Effector memory CD8-positive, alpha-beta T cell (primary cell): ENCODE measurements around the gene ZNF697.
A peak's percentile ranks its signal among the peaks of the same experiment; 100 is the strongest.

Experiments used
- ATAC-seq: fragments of 150-1000 bp; cut with Tn5 transposase; replicated peaks from 2 replicates; pipeline ENCODE4 v1.10.0; 2021; ENCODE audit warnings: mild to moderate bottlenecking, moderate library complexity
- DNase-seq, 3 experiments: peaks; one replicate each; pipeline ENCODE4 v3.0.0; 2021
- H3K27ac Mint-ChIP-seq, 2 donors: one replicate each; pipeline ENCODE4 v1.8.0; 2022; ENCODE audit warnings: mild to moderate bottlenecking in 2 of 2, mixed read lengths in 2 of 2, moderate library complexity in 2 of 2
- H3K27me3 Mint-ChIP-seq, 2 donors: one replicate each; pipeline ENCODE4 v1.8.0; 2022; ENCODE audit warnings: mixed read lengths in 2 of 2
- H3K36me3 Mint-ChIP-seq: one replicate; pipeline ENCODE4 v1.8.0; 2022; ENCODE audit warnings: mild to moderate bottlenecking, moderate library complexity, mixed read lengths; ENCODE audit not compliant: insufficient read depth
- H3K4me1 Mint-ChIP-seq, 2 donors: one replicate each; pipeline ENCODE4 v1.8.0; 2022; ENCODE audit warnings: low read depth in 2 of 2, mixed read lengths in 2 of 2
- H3K4me3 Mint-ChIP-seq, 2 donors: one replicate each; pipeline ENCODE4 v1.8.0; 2022; ENCODE audit warnings: mild to moderate bottlenecking in 2 of 2, mixed read lengths in 2 of 2, moderate library complexity in 2 of 2
- H3K9me3 Mint-ChIP-seq, 2 donors: one replicate each; pipeline ENCODE4 v1.8.0; 2022; ENCODE audit warnings: mixed read lengths in 2 of 2

The ZNF697 gene

DNA sequence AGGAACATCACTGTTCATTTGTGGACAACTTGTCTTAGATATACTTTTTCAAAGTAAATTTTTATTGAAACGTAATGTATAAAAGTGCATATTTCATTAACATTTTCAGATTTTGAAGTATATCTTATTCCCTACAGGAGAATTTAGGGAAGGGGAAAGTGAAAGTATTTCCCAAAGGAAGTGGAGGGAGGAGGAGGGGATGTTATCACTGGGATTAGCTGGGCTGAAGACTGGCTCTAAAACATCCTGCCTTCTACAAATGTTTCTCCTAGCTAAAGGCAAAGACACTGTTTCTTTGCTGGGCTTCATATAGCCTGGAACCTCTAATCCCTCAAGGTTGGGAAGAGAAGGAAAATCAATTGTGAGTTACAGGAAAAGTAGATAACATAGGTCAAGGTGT lies 7.1 kb upstream of the ZNF697 start:
- DNase-seq (no peak), ATAC-seq (no peak)
- Mint-ChIP-seq H3K4me1 (no peaks in the 10 kb centered on the region), H3K27ac (no peak overlapping the region), H3K27me3 (peaks cover 45 to 55% of the 10 kb centered on the region in 2 donors), H3K9me3 (no peaks in the 10 kb centered on the region), H3K4me3 (no peak overlapping the region), H3K36me3 (no peaks in the 10 kb centered on the region)

- Mint-ChIP-seq H3K36me3 (no peaks in the 10 kb centered on the region), H3K4me3 (no peak overlapping the region), H3K9me3 (no peaks in the 10 kb centered on the region), H3K27me3 (peaks cover 49 to 56% of the 10 kb centered on the region in 2 donors), H3K27ac (no peak overlapping the region), H3K4me1 (no peaks in the 10 kb centered on the region)
- no peak for DNase-seq
- no peak for ATAC-seq
These were observed 5.7 kb upstream of the ZNF697 start for GRCh38 chr1:119653839-119654170.

- Mint-ChIP-seq H3K36me3 (no peaks in the 10 kb centered on the region), H3K27ac (no peak overlapping the region), H3K9me3 (no peaks in the 10 kb centered on the region), H3K4me3 (no peak overlapping the region), H3K27me3 (peaks cover 51 to 59% of the 10 kb centered on the region in 2 donors), H3K4me1 (no peaks in the 10 kb centered on the region)
- no peak for DNase-seq
- no peak for ATAC-seq
These were observed 5.2 kb upstream of the ZNF697 start for GRCh38 chr1:119653135-119653838.

DNA sequence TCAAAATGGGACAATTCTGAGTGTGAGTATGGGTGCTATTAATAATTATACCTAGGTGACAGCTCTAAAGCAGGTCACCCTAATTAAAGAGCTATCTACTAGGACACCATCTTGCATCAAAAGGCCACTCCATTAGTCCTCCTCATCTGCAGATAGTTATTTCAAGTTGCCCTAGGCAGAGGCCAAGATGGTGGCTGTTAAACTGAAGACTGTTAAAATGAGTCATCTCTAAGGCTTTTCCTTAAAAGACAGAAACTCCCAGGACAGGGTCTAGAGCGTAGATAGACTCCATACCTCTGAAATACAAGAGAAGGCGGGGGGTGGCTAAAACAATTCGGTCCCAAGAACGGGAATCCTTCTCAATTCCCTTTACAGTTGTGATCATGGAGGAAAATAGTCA lies 4.5 kb upstream of the ZNF697 start:
- no peaks in the 10 kb centered on the region for H3K9me3 Mint-ChIP-seq
- H3K27me3 Mint-ChIP-seq = peaks cover 56 to 62% of the 10 kb centered on the region in 2 donors
- no peaks in the 10 kb centered on the region for H3K36me3 Mint-ChIP-seq
- no peak for ATAC-seq
- H3K27ac Mint-ChIP-seq = no peak overlapping the region
- H3K4me3 Mint-ChIP-seq = no peak overlapping the region
- H3K4me1 Mint-ChIP-seq = peaks cover 0 to 1% of the 10 kb centered on the region in 2 donors
- DNase-seq = no peak

GRCh38 chr1:119651641-119652040 lies 3.6 kb upstream of the ZNF697 start:
- Mint-ChIP-seq H3K27me3 (peaks cover 66 to 70% of the 10 kb centered on the region in 2 donors), H3K4me3 (no peak overlapping the region), H3K9me3 (no peaks in the 10 kb centered on the region), H3K27ac (no peak overlapping the region), H3K4me1 (peaks cover 0 to 2% of the 10 kb centered on the region in 2 donors), H3K36me3 (no peaks in the 10 kb centered on the region)
- no peak for DNase-seq
- no peak for ATAC-seq

DNA sequence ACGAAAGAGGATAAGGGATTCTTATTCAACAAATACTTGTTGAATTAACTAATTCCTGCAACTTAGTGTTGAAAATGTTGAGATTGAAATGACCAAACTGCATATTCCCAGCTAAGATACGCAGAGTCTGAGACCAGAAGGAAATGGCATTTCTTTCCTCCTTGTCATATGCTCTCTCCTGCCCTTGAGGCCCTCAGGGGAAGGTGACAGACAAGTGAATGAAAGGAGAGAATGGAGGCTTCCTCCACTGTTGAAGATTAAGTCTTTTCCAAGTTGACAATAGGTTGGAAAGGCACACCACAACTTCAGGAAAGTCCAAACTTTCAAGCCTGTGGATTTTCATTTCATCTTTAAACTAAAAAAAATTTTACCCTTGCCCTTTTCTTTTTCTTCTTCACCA lies 3.1 kb upstream of the ZNF697 start:
- H3K27ac Mint-ChIP-seq = no peak overlapping the region
- H3K4me1 Mint-ChIP-seq = peaks cover 0 to 2% of the 10 kb centered on the region in 2 donors
- no peak overlapping the region for H3K4me3 Mint-ChIP-seq
- ATAC-seq (no peak), DNase-seq (no peak)
- H3K9me3 Mint-ChIP-seq = no peaks in the 10 kb centered on the region
- no peaks in the 10 kb centered on the region for H3K36me3 Mint-ChIP-seq
- peaks cover 71 to 75% of the 10 kb centered on the region in 2 donors for H3K27me3 Mint-ChIP-seq

DNA sequence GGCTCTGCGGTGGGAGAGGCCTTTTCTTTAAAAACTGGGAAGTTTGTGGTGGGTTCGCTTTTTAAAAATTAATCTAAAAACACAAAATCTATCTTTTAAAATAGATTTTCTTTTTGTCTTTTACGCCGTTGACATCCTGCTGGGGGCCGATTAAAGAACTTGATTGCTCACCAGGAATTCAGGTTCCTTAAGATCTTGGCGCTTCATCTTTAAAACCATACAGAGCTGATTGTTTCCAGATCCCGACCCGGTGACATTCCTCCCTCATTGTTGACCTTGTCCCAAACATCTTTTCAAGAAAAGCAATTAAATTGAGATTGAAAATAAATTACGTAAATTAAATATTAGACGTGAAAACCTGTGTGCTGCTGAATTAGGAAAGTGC lies 546 bp upstream of the ZNF697 start:
- no peaks in the 10 kb centered on the region for H3K36me3 Mint-ChIP-seq
- H3K9me3 Mint-ChIP-seq = no peaks in the 10 kb centered on the region
- no peak overlapping the region for H3K27ac Mint-ChIP-seq
- H3K4me3 Mint-ChIP-seq = peak overlapping the region; percentile 28 to 40
- no peak for DNase-seq
- H3K4me1 Mint-ChIP-seq = peaks cover 0 to 2% of the 10 kb centered on the region in 2 donors
- H3K27me3 Mint-ChIP-seq = peaks cover 74 to 79% of the 10 kb centered on the region in 2 donors
- ATAC-seq = no peak

DNA sequence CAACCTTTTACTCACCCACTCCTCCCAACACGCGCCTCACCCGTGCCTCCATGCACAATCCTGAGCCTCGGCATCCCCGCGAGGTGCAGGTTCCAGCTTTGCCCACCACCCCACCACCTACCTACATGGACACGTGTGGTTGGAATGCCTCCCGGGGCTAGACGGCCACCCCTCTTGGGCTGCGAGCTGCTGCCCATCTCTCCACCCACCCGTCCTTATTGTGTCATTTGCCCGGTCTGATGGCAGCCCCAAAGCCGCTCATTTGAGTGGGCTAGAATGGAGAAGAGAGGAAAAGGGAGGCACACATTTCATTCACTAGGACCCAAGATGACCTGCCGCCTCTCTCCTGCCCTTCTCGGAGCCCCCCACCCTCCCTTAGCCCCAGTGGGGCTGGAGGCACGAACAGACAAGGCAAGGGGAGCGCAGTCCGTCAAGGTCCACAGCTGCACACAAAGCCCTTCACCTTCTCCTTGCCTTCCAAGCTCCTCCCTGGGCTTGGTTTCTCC lies 785 bp downstream of the ZNF697 start:
- no peak for ATAC-seq
- H3K36me3 Mint-ChIP-seq = no peaks in the 10 kb centered on the region
- peaks cover 0 to 2% of the 10 kb centered on the region in 2 donors for H3K4me1 Mint-ChIP-seq
- no peak overlapping the region for H3K27ac Mint-ChIP-seq
- no peak overlapping the region for H3K4me3 Mint-ChIP-seq
- H3K9me3 Mint-ChIP-seq = no peaks in the 10 kb centered on the region
- H3K27me3 Mint-ChIP-seq = peaks cover 70 to 73% of the 10 kb centered on the region in 2 donors
- no peak for DNase-seq

GRCh38 chr1:119646521-119647227 lies 1.4 kb downstream of the ZNF697 start:
- H3K27ac Mint-ChIP-seq = no peak overlapping the region
- H3K36me3 Mint-ChIP-seq = no peaks in the 10 kb centered on the region

DNA sequence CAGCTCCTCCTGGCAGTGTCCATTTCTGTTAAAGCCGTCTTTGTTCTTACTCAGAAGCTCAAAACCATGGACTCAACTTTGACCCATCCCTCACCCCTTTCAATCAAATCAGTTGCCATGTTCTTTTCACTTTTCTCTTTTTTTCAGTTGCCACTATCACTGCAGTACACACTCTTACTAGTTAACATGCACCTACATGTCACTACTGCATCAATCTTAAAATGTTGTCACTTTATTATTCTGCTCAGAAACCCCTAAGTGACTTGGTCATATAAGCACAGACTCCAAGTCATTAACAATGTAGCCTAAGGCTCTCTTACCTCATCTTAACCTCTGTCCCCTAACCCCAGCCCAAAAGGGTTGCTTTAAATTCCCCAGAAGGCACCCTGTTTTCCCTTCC lies 9.0 kb downstream of the ZNF697 start:
- H3K27me3 Mint-ChIP-seq = peaks cover 15 to 17% of the 10 kb centered on the region in 2 donors
- no peak overlapping the region for H3K4me3 Mint-ChIP-seq
- H3K36me3 Mint-ChIP-seq = no peaks in the 10 kb centered on the region
- H3K9me3 Mint-ChIP-seq = no peaks in the 10 kb centered on the region
- DNase-seq = no peak
- ATAC-seq = no peak
- H3K27ac Mint-ChIP-seq = no peak overlapping the region
- no peaks in the 10 kb centered on the region for H3K4me1 Mint-ChIP-seq

More at GRCh38 chr1:119646521-119647227, 1.4 kb downstream of the ZNF697 start:
- DNase-seq (no peak), ATAC-seq (no peak)
- H3K4me3 Mint-ChIP-seq = no peak overlapping the region
- H3K9me3 Mint-ChIP-seq = no peaks in the 10 kb centered on the region
- H3K4me1 Mint-ChIP-seq = peaks cover 0 to 2% of the 10 kb centered on the region in 2 donors
- H3K27me3 Mint-ChIP-seq = peaks cover 70 to 73% of the 10 kb centered on the region in 2 donors

DNA sequence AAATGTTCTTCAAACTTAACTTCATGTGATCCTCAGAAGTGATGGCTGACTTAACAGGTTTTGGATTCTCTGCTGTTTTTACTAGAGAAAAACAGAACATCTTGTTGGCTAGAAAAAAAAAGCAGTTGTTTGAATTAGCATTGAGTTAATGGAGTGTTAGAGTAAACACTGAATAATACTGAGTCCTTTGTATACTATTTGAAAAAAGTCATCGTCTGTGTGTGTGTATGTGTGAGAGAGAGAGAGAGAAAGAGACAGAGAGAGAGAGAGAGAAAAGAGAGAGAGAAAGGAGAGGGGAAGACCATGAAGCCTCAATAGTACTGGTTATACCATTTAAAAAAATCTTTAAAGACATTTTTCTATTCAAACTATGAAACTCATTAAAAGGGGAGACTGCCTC lies 10.4 kb downstream of the ZNF697 start:
- no peaks in the 10 kb centered on the region for H3K9me3 Mint-ChIP-seq
- H3K27ac Mint-ChIP-seq = no peak overlapping the region
- no peak for DNase-seq
- H3K4me3 Mint-ChIP-seq = no peak overlapping the region
- H3K36me3 Mint-ChIP-seq = no peaks in the 10 kb centered on the region
- no peaks in the 10 kb centered on the region for H3K4me1 Mint-ChIP-seq
- H3K27me3 Mint-ChIP-seq = peaks cover 13 to 16% of the 10 kb centered on the region in 2 donors
- no peak for ATAC-seq

- peaks cover 11 to 27% of the 10 kb centered on the region in 2 donors for H3K27me3 Mint-ChIP-seq
- no peak for DNase-seq
- no peaks in the 10 kb centered on the region for H3K9me3 Mint-ChIP-seq
- no peaks in the 10 kb centered on the region for H3K36me3 Mint-ChIP-seq
- H3K4me1 Mint-ChIP-seq = no peaks in the 10 kb centered on the region
- no peak for ATAC-seq
- H3K4me3 Mint-ChIP-seq = no peak overlapping the region
- H3K27ac Mint-ChIP-seq = no peak overlapping the region
These were observed 11.5 kb downstream of the ZNF697 start for GRCh38 chr1:119636491-119637089.

DNA sequence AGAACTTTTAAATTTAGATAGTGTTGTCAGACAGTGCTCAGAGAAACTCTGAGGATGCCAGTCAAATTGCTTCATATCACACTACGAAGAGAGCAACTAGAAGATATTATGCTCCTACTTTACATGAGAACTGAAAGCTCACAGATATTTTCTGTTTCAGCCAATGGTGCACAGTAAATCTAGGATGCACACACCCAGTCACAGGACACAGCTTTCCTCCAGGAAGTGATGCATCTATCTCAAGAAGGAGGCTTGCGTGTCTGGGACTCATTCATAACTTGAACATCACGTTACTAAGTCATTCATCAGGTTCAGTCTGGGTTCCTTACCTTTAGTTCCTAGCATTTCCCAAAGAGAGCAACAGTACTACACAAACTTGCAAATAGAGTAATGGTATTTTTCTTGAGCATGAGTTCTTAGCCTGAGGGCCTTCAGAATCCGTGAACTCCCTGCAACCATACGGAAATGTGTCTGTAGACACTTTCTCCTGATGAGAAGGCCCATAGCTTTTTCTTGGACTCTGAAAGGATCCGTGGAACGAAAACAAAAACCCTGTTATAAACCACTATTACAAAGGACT lies 12.2 kb downstream of the ZNF697 start:
- no peaks in the 10 kb centered on the region for H3K36me3 Mint-ChIP-seq
- DNase-seq (no peak), ATAC-seq (no peak)
- no peaks in the 10 kb centered on the region for H3K4me1 Mint-ChIP-seq
- no peak overlapping the region for H3K4me3 Mint-ChIP-seq
- no peaks in the 10 kb centered on the region for H3K9me3 Mint-ChIP-seq
- peaks cover 16 to 34% of the 10 kb centered on the region in 2 donors for H3K27me3 Mint-ChIP-seq
- H3K27ac Mint-ChIP-seq = no peak overlapping the region
